Measurements from ENCODE around the gene SUMO2.

The SUMO2 gene

GRCh38 chr17:75205793-75206163 is 23.0 kb upstream of the SUMO2 start:
- no peak for TF ChIP-seq JUND (IDR thresholded peaks at IDR 0.05; ENCODE audit: low read depth)
- DNase-seq (ENCODE audit: low read depth in 1 of 2, low spot score in 1 of 2): no peak
- in situ Hi-C loops (cut with HindIII; ENCODE audit: low pct_unique_long_range_greater_than_20kb, low sequenced_read_pairs): no loop called here

- no peak for TF ChIP-seq JUND (IDR thresholded peaks at IDR 0.05; ENCODE audit: low read depth)
- peak; percentile 97 to 98 for DNase-seq (ENCODE audit: low read depth in 1 of 2, low spot score in 1 of 2)
- in situ Hi-C loops (cut with HindIII; ENCODE audit: low pct_unique_long_range_greater_than_20kb, low sequenced_read_pairs): no loop called here
Observed at GRCh38 chr17:75205037-75205792, 22.5 kb upstream of the SUMO2 start, which contains the start of gene NUP85. TSS of gene NUP85 (plus strand) at chr17:75205679. CDS start at chr17:75205762, 83 bp downstream.

DNA sequence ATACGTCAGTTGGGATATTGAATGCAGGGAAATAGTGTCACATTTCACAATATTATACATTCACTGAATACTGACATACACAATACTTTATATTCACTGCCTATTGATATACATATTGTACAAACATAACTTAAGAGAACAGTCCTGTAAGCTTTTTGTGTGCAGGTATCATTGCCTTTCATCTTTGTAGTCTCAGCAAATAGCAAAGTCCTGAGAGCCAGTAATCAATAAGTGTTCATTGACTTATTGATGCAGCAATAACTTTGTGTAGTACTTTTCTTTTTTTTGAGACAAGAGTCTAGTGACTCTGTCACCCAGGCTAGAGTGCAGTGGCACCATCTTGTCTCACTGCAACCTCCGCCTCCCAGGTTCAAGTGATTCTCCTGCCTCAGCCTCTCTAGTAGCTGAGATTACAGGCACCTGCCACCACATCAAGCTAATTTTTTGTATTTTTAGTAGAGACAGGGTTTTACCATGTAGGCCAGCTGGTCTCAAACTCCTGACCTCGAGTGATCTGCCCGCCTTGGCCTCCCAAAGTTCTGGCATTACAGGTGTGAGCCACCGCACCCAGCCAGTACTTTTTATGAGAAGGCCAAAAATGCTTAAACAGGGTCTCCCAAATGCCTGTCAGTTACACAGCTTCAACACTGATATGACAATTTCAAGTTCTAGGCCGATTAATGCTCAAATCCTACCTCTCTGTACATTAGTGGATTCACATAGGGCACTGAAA is 17.3 kb upstream of the SUMO2 start:
- in situ Hi-C loops (cut with HindIII; ENCODE audit: low pct_unique_long_range_greater_than_20kb, low sequenced_read_pairs): no loop called here
- TF ChIP-seq JUND (IDR thresholded peaks at IDR 0.05; ENCODE audit: low read depth): no peak
- no peak for DNase-seq (ENCODE audit: low read depth in 1 of 2, low spot score in 1 of 2)

- DNase-seq (ENCODE audit: low read depth in 1 of 2, low spot score in 1 of 2): no peak
- TF ChIP-seq JUND (IDR thresholded peaks at IDR 0.05; ENCODE audit: low read depth): no peak
- in situ Hi-C loops (cut with HindIII; ENCODE audit: low pct_unique_long_range_greater_than_20kb, low sequenced_read_pairs): no loop called here
Observed at GRCh38 chr17:75194879-75195278, 12.1 kb upstream of the SUMO2 start.

- no peak for TF ChIP-seq JUND (IDR thresholded peaks at IDR 0.05; ENCODE audit: low read depth)
- no peak for DNase-seq (ENCODE audit: low read depth in 1 of 2, low spot score in 1 of 2)
- in situ Hi-C loops (cut with HindIII; ENCODE audit: low pct_unique_long_range_greater_than_20kb, low sequenced_read_pairs): no loop called here
Observed at GRCh38 chr17:75191584-75191983, 8.8 kb upstream of the SUMO2 start.

DNA sequence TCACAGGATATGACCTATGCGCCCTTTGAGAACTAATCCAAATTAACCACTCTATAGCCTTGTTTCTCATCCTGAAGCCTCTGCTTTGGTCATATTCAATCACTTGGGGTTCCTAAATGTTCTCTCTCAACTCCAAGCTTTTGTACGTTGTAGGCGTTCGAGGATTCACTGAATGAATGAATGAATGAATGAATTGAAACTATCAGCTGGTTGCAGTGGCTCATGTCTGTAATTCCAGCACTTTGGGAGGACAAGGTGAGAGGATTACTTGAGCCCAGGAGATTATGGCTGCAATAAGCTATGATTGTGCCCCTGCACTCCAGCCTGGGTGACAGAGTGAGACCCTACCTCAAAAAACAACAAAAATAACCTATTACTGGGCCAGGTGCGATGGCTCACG is 5.9 kb upstream of the SUMO2 start:
- in situ Hi-C loops (cut with HindIII; ENCODE audit: low pct_unique_long_range_greater_than_20kb, low sequenced_read_pairs): no loop called here
- TF ChIP-seq JUND (IDR thresholded peaks at IDR 0.05; ENCODE audit: low read depth): no peak
- DNase-seq (ENCODE audit: low read depth in 1 of 2, low spot score in 1 of 2): no peak

DNA sequence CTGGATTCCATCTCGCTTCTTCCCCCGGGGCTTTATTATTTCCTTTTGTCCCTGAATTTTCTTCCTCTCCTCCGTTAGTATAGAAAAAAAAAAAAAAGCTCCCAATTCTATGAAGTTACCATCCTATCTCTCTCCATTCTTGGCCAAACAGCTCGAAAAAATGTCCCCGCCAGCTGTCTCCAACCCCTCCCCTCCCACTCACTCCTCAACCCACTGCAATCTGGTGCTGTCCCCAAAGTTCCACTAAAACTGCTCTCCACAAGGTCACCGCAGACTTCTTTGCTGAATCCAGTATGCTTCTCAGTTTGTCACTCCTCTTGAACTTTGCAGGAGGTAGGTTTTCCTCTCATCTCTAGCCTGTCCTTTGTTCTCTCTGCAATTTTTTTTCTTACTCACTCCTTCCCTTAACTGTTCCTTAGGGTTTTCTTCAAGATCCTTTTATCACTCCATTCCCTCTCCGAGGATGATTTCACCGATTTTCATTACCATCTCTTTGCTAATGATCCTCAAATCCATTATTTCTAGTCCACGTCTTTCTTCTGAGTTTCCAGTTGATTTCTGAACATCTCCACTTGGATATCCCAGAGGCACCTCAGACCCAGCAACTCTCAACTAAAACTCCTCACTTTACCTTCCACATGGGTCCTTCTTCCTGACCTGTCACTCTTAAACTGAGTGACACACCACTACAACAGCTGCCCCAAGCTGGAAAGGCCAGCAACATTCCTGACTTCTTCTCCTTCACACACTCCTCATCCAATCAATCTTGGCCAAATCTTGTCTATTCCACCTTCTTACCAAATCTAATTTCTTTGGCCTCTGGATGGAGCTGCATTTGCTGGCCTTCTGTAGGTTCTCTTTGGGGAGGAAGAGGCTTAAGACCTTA is 1.5 kb upstream of the SUMO2 start:
- in situ Hi-C loops (cut with HindIII; ENCODE audit: low pct_unique_long_range_greater_than_20kb, low sequenced_read_pairs): no loop called here
- no peak for TF ChIP-seq JUND (IDR thresholded peaks at IDR 0.05; ENCODE audit: low read depth)
- DNase-seq (ENCODE audit: low read depth in 1 of 2, low spot score in 1 of 2): no peak

GRCh38 chr17:75182319-75182568 is 515 bp downstream of the SUMO2 start:
- no peak for TF ChIP-seq JUND (IDR thresholded peaks at IDR 0.05; ENCODE audit: low read depth)
- in situ Hi-C loops (cut with HindIII; ENCODE audit: low pct_unique_long_range_greater_than_20kb, low sequenced_read_pairs): no loop called here
- no peak for DNase-seq (ENCODE audit: low read depth in 1 of 2, low spot score in 1 of 2)

GRCh38 chr17:75181608-75182318 is 996 bp downstream of the SUMO2 start:
- DNase-seq (ENCODE audit: low read depth in 1 of 2, low spot score in 1 of 2): peak in 1 of 2 experiments; percentile 49
- in situ Hi-C loops (cut with HindIII; ENCODE audit: low pct_unique_long_range_greater_than_20kb, low sequenced_read_pairs): no loop called here
- TF ChIP-seq JUND (IDR thresholded peaks at IDR 0.05; ENCODE audit: low read depth): no peak

DNA sequence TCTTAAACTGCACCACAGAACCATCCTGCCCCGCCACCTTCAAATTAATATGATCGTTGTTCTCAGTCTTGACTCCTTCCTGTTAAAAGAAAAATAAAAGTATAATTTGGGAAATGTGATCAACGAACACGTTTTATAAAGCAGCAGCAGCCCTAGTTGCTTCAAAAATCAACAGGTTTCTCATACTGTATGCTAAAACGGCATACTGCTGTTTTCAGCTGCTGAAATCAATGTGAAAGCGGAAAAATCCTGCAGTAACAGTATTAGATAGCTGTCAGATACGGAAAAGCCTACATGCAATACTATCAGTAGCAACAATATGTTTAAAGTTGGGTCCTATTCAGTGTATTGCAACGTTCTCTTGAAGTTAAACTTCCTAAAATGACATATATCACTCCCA is 1.6 kb downstream of the SUMO2 start:
- in situ Hi-C loops (cut with HindIII; ENCODE audit: low pct_unique_long_range_greater_than_20kb, low sequenced_read_pairs): no loop called here
- no peak for DNase-seq (ENCODE audit: low read depth in 1 of 2, low spot score in 1 of 2)
- no peak for TF ChIP-seq JUND (IDR thresholded peaks at IDR 0.05; ENCODE audit: low read depth)

DNA sequence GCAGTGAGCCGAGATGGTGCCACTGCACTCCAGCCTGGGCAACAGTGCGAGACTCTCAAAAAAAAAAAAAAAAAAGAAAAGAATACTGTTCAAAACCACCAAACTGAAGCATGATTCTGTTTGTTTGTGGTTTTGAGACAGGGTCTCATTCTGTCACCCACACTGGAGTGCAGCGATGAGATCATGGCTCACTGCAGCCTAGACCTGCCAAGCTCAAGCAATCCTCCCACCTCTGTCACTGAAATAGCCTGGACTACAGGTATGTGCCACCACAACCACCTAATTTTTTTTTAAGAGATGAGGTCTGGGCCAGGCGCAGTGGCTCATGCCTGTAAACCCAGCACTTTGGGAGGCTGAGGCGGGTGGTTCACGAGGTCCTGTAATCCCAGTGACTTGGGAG is 4.3 kb downstream of the SUMO2 start:
- no peak for DNase-seq (ENCODE audit: low read depth in 1 of 2, low spot score in 1 of 2)

GRCh38 chr17:75176625-75177024 is 6.1 kb downstream of the SUMO2 start:
- in situ Hi-C loops (cut with HindIII; ENCODE audit: low pct_unique_long_range_greater_than_20kb, low sequenced_read_pairs): no loop called here
- TF ChIP-seq JUND (IDR thresholded peaks at IDR 0.05; ENCODE audit: low read depth): no peak
- no peak for DNase-seq (ENCODE audit: low read depth in 1 of 2, low spot score in 1 of 2)

More for the DNA sequence above, 4.3 kb downstream of the SUMO2 start:
- TF ChIP-seq JUND (IDR thresholded peaks at IDR 0.05; ENCODE audit: low read depth): no peak
- in situ Hi-C loops (cut with HindIII; ENCODE audit: low pct_unique_long_range_greater_than_20kb, low sequenced_read_pairs): no loop called here

Data from T47D (cell line).